ENCODE data around the gene DGKK.
"Not testable (repeated sequence)": the region's sequence is repeated elsewhere in the genome, so short reads cannot be mapped to it uniquely, and the experiment has no call there.

Gene DGKK

DNA sequence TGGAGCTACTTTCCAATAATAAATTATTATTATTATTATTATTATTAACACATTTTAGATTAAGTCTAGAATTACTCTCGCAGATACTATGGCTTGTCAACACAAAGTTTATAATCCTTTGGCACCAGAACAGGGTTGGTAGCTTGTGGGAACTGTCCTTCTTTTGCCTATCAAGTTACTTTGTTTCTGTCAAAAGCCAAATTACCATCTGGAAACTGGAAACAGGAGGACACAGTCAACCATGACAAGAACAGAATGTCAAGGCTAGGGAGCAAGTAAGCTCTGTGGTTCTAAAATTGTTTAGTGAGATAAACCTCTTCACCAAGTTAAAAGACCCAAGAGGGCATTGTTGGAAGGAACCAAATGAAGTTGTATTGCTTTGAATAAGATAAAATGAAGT lies 42.5 kb downstream of the DGKK start:
- no peak for DNase-seq (ENCODE audit: low spot score)

- DNase-seq (ENCODE audit: low spot score), result no peak
Observed at GRCh38 chrX:50407976-50408375, 62.6 kb downstream of the DGKK start.

DNA sequence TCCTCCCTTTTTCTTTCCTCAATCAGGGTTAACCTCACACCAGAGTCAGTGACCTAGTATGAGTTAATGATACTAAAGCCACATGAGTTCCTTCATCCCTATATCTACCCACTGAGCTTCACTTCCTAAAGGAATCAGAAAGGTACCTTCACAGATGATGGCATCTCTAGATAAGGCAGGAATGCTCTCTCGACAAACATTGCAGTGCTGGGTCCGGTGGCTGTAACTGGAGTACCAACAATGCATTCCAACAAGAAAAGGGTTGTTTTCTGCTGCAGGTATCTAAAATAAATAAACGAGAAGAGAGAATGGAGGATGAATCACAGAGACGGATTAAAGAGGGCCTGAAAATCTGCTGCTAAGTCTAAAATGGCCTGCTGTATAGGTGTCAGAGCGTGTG lies 66.7 kb downstream of the DGKK start:
- no peak for DNase-seq (ENCODE audit: low spot score)

GRCh38 chrX:50402886-50403285 lies 67.7 kb downstream of the DGKK start:
- no peak for DNase-seq (ENCODE audit: low spot score)

DNA sequence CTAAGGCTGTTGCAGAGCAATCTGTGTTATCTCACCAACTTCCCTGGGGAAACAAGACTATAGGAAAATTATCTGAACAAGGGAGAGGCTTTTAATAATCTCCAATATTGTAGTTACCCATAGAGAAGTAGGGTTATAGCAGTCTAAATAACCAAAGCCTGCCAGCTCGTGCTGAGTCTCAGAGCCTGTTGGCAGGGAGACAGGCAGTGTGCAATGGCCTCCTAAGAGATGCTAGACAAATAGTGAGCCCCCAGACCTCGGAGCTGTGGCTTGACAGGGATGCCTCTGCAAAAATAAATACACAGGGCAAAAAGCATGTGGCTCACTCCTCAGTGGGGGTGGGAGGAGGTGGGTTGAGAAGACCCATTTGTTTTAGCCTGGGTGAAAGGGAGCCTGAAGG lies 76.7 kb downstream of the DGKK start:
- no peak for DNase-seq (ENCODE audit: low spot score)

- no peak for DNase-seq (ENCODE audit: low spot score)
Observed at GRCh38 chrX:50386520-50386919, 84.1 kb downstream of the DGKK start.

DNA sequence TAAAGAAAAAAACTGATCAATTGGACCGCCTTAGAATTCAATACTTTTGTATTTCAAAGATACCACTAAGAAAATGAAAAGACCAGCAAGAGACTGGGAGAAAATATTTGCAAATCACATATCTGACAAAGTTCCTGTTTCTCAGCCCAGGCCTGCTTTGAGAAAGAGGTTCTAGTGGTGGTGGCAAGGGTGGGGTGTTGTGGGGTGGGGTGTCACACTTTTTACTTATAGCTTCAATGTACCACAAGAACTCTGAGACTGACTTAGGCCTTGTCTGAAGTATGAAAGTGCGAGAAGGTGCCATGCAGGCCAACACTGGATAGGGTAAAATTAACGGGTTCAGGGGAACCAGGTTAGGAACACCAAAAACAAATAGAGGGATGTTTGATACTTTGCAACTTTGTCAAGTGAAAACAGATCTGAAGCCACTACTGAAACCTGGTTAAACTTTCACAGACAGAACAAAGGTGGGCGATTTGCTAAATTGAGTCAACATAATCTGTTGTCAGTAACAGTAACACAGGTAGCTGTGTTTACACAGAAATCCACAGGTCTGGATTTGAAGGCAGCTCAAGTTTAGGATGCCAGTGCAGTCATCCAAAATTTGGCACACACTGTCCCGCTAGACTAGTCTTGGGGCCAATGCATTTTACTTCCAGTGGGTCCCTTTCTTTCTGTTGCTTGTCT lies 88.8 kb downstream of the DGKK start:
- DNase-seq (ENCODE audit: low spot score), result no peak

DNA sequence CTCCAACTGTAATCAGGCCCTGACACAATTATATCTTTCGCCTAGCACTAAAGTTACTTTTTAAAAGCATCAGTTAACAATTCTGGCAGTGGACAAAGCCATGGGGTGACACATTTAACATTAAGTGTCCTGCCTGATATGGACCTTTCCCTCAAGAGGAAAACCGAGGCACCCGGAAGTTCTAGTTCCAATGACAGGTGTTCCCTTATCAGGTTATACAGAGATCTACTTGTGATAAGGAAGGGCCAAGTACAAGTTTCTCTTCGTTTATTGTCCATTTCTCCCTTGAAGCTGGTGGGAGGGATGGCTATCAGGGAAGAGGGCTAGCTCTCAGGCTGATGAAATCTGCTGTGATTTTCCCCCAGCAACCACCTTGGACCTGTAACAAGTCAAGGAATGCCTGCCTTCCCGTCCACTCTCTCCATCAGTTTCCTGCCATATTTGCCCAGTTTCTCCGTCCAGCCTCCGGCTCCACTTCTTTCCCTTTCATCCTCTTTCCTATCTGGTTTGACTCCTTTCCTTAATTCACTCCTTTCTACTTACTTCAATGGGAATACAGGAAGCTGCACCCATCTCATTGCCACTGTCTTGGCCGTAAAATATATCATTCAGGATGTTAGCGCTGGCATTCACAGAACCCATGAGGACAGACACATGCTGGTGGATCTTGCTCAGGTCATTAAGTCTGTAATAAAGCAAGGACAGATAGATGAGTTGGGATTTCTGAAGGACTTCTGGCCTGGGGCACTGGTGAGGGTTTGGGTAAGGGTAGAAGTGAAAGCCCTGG lies 95.0 kb downstream of the DGKK start:
- no peak for DNase-seq (ENCODE audit: low spot score)

DNA sequence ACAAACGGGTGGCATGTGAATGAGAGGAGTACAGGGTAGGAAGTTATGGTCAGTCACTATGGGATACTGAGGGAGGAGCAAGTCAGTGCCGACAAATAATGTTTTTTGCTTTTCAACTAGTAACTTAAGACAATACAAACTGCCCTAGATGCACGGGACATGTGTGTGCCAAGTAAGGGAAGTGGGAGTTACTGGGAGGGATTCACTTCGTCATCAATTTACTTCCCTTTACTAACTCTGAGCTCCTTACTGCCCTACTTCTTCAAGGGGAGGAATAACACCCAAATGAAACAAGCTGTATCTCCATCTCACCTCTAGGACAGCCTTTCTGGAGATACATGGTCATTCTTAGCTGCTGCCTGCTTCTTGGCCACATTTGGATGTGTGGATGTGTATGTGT lies 97.7 kb downstream of the DGKK start:
- no peak for DNase-seq (ENCODE audit: low spot score)

GRCh38 chrX:50343917-50344316 lies 126.7 kb downstream of the DGKK start:
- DNase-seq (ENCODE audit: low spot score), result no peak

- no peak for DNase-seq (ENCODE audit: low spot score)
Observed at GRCh38 chrX:50333308-50333707, 137.3 kb downstream of the DGKK start.

DNA sequence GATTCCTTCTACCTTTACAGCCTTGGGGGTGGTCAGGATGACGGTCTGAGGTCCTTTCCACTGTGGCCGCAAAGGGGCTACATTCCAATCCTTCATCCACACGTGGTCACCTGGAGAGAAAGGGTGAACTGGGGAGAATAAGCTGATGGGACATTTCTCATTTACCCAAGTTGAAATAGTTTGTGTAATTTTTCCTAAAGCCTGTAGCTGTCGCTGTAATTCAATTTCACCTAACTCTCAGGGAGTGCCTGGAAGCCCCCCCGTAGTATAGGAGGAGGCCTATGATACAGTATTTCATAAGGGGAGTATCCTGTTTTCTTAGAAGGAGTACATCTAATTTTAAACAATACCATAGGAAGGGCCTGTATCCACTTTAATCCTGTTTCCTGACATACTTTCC lies 138.0 kb downstream of the DGKK start:
- not testable (repeated sequence) for DNase-seq (ENCODE audit: low spot score)

- no peak for DNase-seq (ENCODE audit: low spot score)
Observed at GRCh38 chrX:50327235-50327634, 143.4 kb downstream of the DGKK start.
